ENCODE data around the gene RGL1.

GRCh38 chr1:183887826-183888819, 83.2 kb downstream of the RGL1 start:
- TF ChIP-seq CTCF (IDR thresholded peaks at IDR 0.05; ENCODE audit: low read length) = no peak
- no peak for TF ChIP-seq EZH2 (IDR thresholded peaks at IDR 0.05; ENCODE audit: borderline replicate concordance, low read length)
